Panc1 (cell line): ENCODE results near the gene TTC17. TPM values are rescaled to one million over a fixed set of nuclear protein-coding genes. Genes with fewer than 3 reads are reported as not detected.

Experiments used
- ATAC-seq: fragments of 200-7000 bp; cut with Tn5 transposase; 2 replicates; pipeline ENCODE4 v1.9.1; 2020; ENCODE audit warnings: mild to moderate bottlenecking, moderate library complexity
- BruUV-seq: library from RNA; stranded (reverse); fragments of 400-500 nt; replicated peaks from 2 replicates; lab custom pipeline; 2021; lab: Mats Ljungman, UMichigan
- CTCF ChIA-PET: fragments of 300-600 bp; sonication (Branson Sonifier 250); formaldehyde crosslinking; loops from one replicate; lab custom pipeline; 2022; ENCODE audit warnings: antibody characterized with exemption; lab: Charles Lee
- POLR2A ChIA-PET: fragments of 300-600 bp; sonication (Branson Sonifier 250); formaldehyde crosslinking; loops from one replicate; lab custom pipeline; 2022; ENCODE audit warnings: antibody characterized with exemption; lab: Charles Lee
- DNase-seq: peaks from one replicate; pipeline ENCODE4 v3.0.0-alpha.2; 2010; ENCODE audit warnings: low read depth, low spot score
- H3K27ac ChIP-seq: 2 replicates; pipeline ENCODE4 v1.5.1; 2011; ENCODE audit warnings: mild to moderate bottlenecking, low read length, inconsistent platforms
- H3K27me3 ChIP-seq: fragments of 200-500 bp; sonication (Bioruptor generic); 2 replicates; pipeline ENCODE4 v1.6.0; 2014; ENCODE audit warnings: low read length, inconsistent platforms; ENCODE audit not compliant: control insufficient read depth, insufficient read depth
- H3K36me3 ChIP-seq: fragments of 200-500 bp; sonication (Bioruptor generic); 2 replicates; pipeline ENCODE4 v1.5.1; 2014; ENCODE audit warnings: inconsistent platforms, mild to moderate bottlenecking, low read length, moderate library complexity; ENCODE audit not compliant: control insufficient read depth, insufficient read depth
- H3K4me1 ChIP-seq: 2 replicates; pipeline ENCODE4 v1.5.1; 2011; ENCODE audit warnings: inconsistent platforms, mild to moderate bottlenecking, low read length, moderate library complexity; ENCODE audit not compliant: control insufficient read depth, insufficient read depth
- H3K4me3 ChIP-seq, 2 experiments: 2 replicates each; pipeline ENCODE4 v1.5.1; 2011 to 2012; ENCODE audit warnings: low read depth in 2 of 2, low read length in 2 of 2, mild to moderate bottlenecking in 2 of 2, inconsistent platforms in 1 of 2, moderate library complexity in 1 of 2
- H3K9me3 ChIP-seq: fragments of 200-500 bp; sonication (Bioruptor generic); 2 replicates; pipeline ENCODE4 v1.5.1; 2014; ENCODE audit warnings: low read depth, mild to moderate bottlenecking, inconsistent platforms, low read length, moderate library complexity; ENCODE audit not compliant: control insufficient read depth, insufficient read depth
- POLR2AphosphoS5 ChIP-seq: IDR thresholded peaks from 2 replicates; pipeline ENCODE4 v1.6.1; 2012; ENCODE audit warnings: mild to moderate bottlenecking, low read depth, low read length, moderate library complexity
- SIN3A ChIP-seq: IDR thresholded peaks from 2 replicates; pipeline ENCODE4 v1.6.1; 2012; ENCODE audit warnings: low read depth, mild to moderate bottlenecking, low read length, moderate library complexity, borderline replicate concordance; ENCODE audit not compliant: insufficient read depth
- TCF7L2 ChIP-seq: IDR thresholded peaks from 2 replicates; pipeline ENCODE4 v1.6.1; 2011; ENCODE audit warnings: mild to moderate bottlenecking, low read depth, low read length, inconsistent platforms
- in situ Hi-C: cut with HindIII; loops from 2 replicates; pipeline ENCODE4 v1.10.0; 2016; ENCODE audit warnings: low sequenced_read_pairs, low pct_unique_long_range_greater_than_20kb
- intact Hi-C: fragments of 100-400 bp; cut with micrococcal nuclease; formaldehyde crosslinking; loops from one replicate; pipeline ENCODE4 v1.10.0; 2022; ENCODE audit not compliant: unreplicated experiment
- total RNA-seq: library from RNA; stranded (reverse); gene quantifications from one replicate; pipeline ENCODE4 v1.2.1, GENCODE V29; 2021; ENCODE audit not compliant: unreplicated experiment
- TF ChIP-seq, protein P1 (sequence below): fragments of 450-650 bp; IDR thresholded peaks from 2 replicates; pipeline ENCODE4 v1.5.1; 2017; ENCODE audit warnings: mild to moderate bottlenecking
- TF ChIP-seq, protein P2 (sequence below), 2 experiments: IDR thresholded peaks; 2 replicates each; pipeline ENCODE4 v1.6.1; 2011 to 2012; ENCODE audit warnings: low read depth in 2 of 2, control low read depth in 1 of 2, low read length in 1 of 2, mild to moderate bottlenecking in 1 of 2, moderate library complexity in 1 of 2; ENCODE audit not compliant: insufficient read depth in 1 of 2

Gene TTC17
- total RNA-seq, 1 experiment from 2014 or later: 54.2 TPM

DNA sequence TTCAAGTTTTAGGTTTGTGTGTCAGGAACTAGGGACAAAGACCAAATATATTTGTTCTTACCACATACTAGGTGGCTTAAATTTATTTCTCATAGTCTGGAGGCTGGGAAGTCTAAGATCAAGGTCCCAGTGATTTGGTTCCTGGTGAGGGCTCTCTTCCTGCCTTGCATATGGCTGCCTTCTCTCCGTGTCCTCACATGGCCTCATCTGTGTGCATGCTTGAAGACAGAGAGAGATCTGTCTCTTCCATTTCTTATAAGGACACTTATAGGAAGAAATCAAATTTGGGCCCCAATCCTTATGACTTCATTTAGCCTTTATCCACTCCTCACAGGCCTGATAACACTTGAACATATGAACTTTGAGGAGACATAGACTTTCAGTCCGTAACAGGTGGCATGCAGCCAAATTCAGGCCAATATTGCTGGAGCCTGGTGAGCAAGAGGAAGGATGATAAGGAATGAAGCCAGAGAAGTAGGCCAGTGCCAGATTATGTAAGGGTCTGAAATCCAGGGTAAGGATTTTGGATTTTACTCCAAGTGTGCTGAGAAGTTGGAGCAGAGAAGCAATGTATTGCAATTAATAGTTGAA is 35.1 kb downstream of the TTC17 start:
- intact Hi-C loops: no loop called here
- ATAC-seq (no peak), DNase-seq (no peak)
- Histone ChIP-seq H3K27me3 (no peaks in the 10 kb centered on the region), H3K4me3 (no peak overlapping the region), H3K36me3 (peaks cover 52% of the 10 kb centered on the region), H3K27ac (no peak overlapping the region), H3K9me3 (no peaks in the 10 kb centered on the region), H3K4me1 (no peaks in the 10 kb centered on the region)
- CTCF ChIA-PET: no interaction called here
- no TSS peak for BruUV-seq
- in situ Hi-C loops: no loop called here
- TF ChIP-seq, protein P1, sequence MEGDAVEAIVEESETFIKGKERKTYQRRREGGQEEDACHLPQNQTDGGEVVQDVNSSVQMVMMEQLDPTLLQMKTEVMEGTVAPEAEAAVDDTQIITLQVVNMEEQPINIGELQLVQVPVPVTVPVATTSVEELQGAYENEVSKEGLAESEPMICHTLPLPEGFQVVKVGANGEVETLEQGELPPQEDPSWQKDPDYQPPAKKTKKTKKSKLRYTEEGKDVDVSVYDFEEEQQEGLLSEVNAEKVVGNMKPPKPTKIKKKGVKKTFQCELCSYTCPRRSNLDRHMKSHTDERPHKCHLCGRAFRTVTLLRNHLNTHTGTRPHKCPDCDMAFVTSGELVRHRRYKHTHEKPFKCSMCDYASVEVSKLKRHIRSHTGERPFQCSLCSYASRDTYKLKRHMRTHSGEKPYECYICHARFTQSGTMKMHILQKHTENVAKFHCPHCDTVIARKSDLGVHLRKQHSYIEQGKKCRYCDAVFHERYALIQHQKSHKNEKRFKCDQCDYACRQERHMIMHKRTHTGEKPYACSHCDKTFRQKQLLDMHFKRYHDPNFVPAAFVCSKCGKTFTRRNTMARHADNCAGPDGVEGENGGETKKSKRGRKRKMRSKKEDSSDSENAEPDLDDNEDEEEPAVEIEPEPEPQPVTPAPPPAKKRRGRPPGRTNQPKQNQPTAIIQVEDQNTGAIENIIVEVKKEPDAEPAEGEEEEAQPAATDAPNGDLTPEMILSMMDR: no peak
- TF ChIP-seq SIN3A (no peak), TCF7L2 (no peak), POLR2AphosphoS5 (no peak)
- TF ChIP-seq, protein P2, sequence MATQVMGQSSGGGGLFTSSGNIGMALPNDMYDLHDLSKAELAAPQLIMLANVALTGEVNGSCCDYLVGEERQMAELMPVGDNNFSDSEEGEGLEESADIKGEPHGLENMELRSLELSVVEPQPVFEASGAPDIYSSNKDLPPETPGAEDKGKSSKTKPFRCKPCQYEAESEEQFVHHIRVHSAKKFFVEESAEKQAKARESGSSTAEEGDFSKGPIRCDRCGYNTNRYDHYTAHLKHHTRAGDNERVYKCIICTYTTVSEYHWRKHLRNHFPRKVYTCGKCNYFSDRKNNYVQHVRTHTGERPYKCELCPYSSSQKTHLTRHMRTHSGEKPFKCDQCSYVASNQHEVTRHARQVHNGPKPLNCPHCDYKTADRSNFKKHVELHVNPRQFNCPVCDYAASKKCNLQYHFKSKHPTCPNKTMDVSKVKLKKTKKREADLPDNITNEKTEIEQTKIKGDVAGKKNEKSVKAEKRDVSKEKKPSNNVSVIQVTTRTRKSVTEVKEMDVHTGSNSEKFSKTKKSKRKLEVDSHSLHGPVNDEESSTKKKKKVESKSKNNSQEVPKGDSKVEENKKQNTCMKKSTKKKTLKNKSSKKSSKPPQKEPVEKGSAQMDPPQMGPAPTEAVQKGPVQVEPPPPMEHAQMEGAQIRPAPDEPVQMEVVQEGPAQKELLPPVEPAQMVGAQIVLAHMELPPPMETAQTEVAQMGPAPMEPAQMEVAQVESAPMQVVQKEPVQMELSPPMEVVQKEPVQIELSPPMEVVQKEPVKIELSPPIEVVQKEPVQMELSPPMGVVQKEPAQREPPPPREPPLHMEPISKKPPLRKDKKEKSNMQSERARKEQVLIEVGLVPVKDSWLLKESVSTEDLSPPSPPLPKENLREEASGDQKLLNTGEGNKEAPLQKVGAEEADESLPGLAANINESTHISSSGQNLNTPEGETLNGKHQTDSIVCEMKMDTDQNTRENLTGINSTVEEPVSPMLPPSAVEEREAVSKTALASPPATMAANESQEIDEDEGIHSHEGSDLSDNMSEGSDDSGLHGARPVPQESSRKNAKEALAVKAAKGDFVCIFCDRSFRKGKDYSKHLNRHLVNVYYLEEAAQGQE (IDR thresholded peaks at IDR 0.05; ENCODE audit: insufficient read depth in 1 of 2, low read depth in 2 of 2, low read length in 1 of 2): no peak
- POLR2A ChIA-PET: no interaction called here

DNA sequence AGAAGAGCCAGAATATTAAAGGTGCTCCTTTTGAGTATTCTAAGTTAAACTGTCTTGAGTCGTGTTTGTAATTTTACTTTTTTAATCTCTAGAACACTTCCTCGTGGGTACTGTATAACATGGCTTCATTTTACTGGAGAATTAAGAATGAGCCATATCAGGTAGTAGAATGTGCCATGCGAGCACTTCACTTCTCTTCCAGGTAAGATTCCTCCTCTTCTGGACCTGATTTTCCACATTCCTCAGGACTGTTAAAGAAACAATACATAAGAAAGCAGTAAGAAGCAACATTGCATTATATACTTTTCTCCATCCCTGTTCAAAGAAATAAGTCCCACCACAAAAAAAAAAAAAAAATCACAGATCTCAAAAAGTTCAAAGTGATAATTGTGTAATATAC is 37.9 kb downstream of the TTC17 start:
- CTCF ChIA-PET: interaction anchor here (0.7 kb wide), 1 partner anchor 771 kb away, joined by 8 read pairs; no protein-coding TSS in a partner anchor
- Histone ChIP-seq H3K36me3 (peaks cover 60% of the 10 kb centered on the region), H3K27ac (no peak overlapping the region), H3K4me1 (no peaks in the 10 kb centered on the region), H3K27me3 (no peaks in the 10 kb centered on the region), H3K4me3 (no peak overlapping the region), H3K9me3 (no peaks in the 10 kb centered on the region)
- intact Hi-C loops (no loop called here), in situ Hi-C loops (no loop called here)
- TF ChIP-seq POLR2AphosphoS5: no peak
- TF ChIP-seq, protein P1: no peak
- TF ChIP-seq TCF7L2: no peak
- no peak for TF ChIP-seq SIN3A
- TF ChIP-seq, protein P2 (IDR thresholded peaks at IDR 0.05; ENCODE audit: insufficient read depth in 1 of 2, low read depth in 2 of 2, low read length in 1 of 2): no peak
- ATAC-seq (no peak), DNase-seq (no peak)
- POLR2A ChIA-PET: no interaction called here
- no TSS peak for BruUV-seq
